Transverse colon (tissue), 4 donors: ENCODE data around the gene SLC22A4. TPM values are rescaled to one million over a fixed set of nuclear protein-coding genes. Genes with fewer than 3 reads are reported as not detected.

Experiments used
- DNase-seq: peaks from one replicate; pipeline ENCODE4 v3.0.0-alpha.2; 2019
- H3K27ac ChIP-seq, 4 donors: fragments of 200-600 bp; sonication (generic); 2 replicates each; pipeline ENCODE4 v1.5.1; 2016 to 2018; ENCODE audit warnings: inconsistent platforms in 4 of 4
- H3K27me3 ChIP-seq: fragments of 200-600 bp; sonication (generic); 2 replicates; pipeline ENCODE4 v1.5.1; 2017; ENCODE audit warnings: inconsistent platforms
- H3K36me3 ChIP-seq, 4 donors: fragments of 200-600 bp; sonication (generic); 2 replicates each; pipeline ENCODE4 v1.5.1; 2017 to 2019; ENCODE audit warnings: inconsistent platforms in 4 of 4
- H3K4me1 ChIP-seq, 4 donors: fragments of 200-600 bp; sonication (generic); 2 replicates each; pipeline ENCODE4 v1.5.1; 2017 to 2020; ENCODE audit warnings: inconsistent platforms in 4 of 4
- H3K4me3 ChIP-seq, 4 donors: fragments of 200-600 bp; sonication (generic); 1 replicate in 1 of 4; 2 replicates in 3 of 4; pipeline versions ENCODE4 v1.5.1 to v1.6.1; 2017 to 2019; ENCODE audit warnings: inconsistent platforms in 4 of 4
- H3K9me3 ChIP-seq, 2 donors: fragments of 200-600 bp; sonication (generic); 2 replicates each; pipeline ENCODE4 v1.5.1; 2017 to 2019; ENCODE audit warnings: inconsistent platforms in 2 of 2
- CTCF ChIP-seq, 5 experiments: fragments of 200-600 bp in 3 of 5; fragments of 450-650 bp in 2 of 5; sonication (generic) in 3 of 5; IDR thresholded peaks; 1 replicate in 2 of 5; 2 replicates in 3 of 5; pipeline ENCODE4 v1.5.1; 2016 to 2017; ENCODE audit warnings: antibody characterized with exemption in 5 of 5, inconsistent platforms in 3 of 5, mild to moderate bottlenecking in 2 of 5, moderate library complexity in 1 of 5
- EP300 ChIP-seq: sonication (generic); formaldehyde crosslinking; IDR thresholded peaks from one replicate; pipeline ENCODE4 v1.6.1; 2017; ENCODE audit warnings: antibody characterized with exemption, low read depth
- POLR2A ChIP-seq: fragments of 450-650 bp; IDR thresholded peaks from one replicate; pipeline ENCODE4 v1.6.1; 2016; ENCODE audit warnings: antibody characterized with exemption, mild to moderate bottlenecking, moderate library complexity
- POLR2AphosphoS5 ChIP-seq, 3 donors: sonication (generic); formaldehyde crosslinking; IDR thresholded peaks; one replicate each; pipeline ENCODE4 v1.6.1; 2016; ENCODE audit warnings: antibody characterized with exemption in 3 of 3
- WGBS, 2 donors: methylation state at CpG; one replicate each; pipeline ENCODE4 v1.1.5; 2018; ENCODE audit warnings: low coverage in 1 of 2; 5-methylcytosine and 5-hydroxymethylcytosine counted together
- in situ Hi-C, 4 donors: fragments of 200-750 bp; cut with MboI; loops; one replicate each; pipeline versions ENCODE4 v1.15.0 to v1.15.1; 2017; ENCODE audit warnings: low sequenced_read_pairs in 3 of 4, low pct_ligation_motif_present in 1 of 4, low pct_unique_long_range_greater_than_20kb in 1 of 4
- intact Hi-C: fragments of 100-400 bp; cut with DNase I; formaldehyde crosslinking; loops from one replicate; pipeline ENCODE4 v1.15.1; 2023; ENCODE audit warnings: low total_unique reads
- total RNA-seq, 4 donors: library from RNA; depleted of rRNA; stranded (reverse); fragments of >200 nt; gene quantifications; one replicate each; pipeline ENCODE4 v1.1.0, GENCODE V29; 2016

SLC22A4 gene
- total RNA-seq, 4 donors from 2014 or later: 1.6 to 48.3 (median 14.5) TPM; not detected in 1

- Histone ChIP-seq H3K27ac (no peak overlapping the region), H3K36me3 (no peaks in the 10 kb centered on the region), H3K9me3 (no peaks in the 10 kb centered on the region), H3K4me3 (no peak overlapping the region), H3K27me3 (no peaks in the 10 kb centered on the region), H3K4me1 (peaks cover 0 to 6% (median 4%) of the 10 kb centered on the region in 4 donors)
- in situ Hi-C loops (no loop called here), intact Hi-C loops (no loop called here)
- TF ChIP-seq CTCF (IDR thresholded peaks at IDR 0.05) (no peak), POLR2AphosphoS5 (IDR thresholded peaks at IDR 0.05) (no peak), POLR2A (no peak), EP300 (no peak)
- no peak for DNase-seq
- WGBS, 2 donors: 92% methylated on average over 3 of the region's 3 CpGs; no CpG with 5 or more reads in 1 of the 2 donors
These were observed 27.0 kb downstream of the SLC22A4 start for GRCh38 chr5:132321109-132321721.

- intact Hi-C loops (no loop called here), in situ Hi-C loops (no loop called here)
- Histone ChIP-seq H3K9me3 (no peaks in the 10 kb centered on the region), H3K4me3 (no peak overlapping the region), H3K4me1 (peaks cover 0 to 6% (median 4%) of the 10 kb centered on the region in 4 donors), H3K36me3 (no peaks in the 10 kb centered on the region), H3K27ac (no peak overlapping the region), H3K27me3 (no peaks in the 10 kb centered on the region)
- TF ChIP-seq EP300 (no peak), CTCF (IDR thresholded peaks at IDR 0.05) (no peak), POLR2A (no peak), POLR2AphosphoS5 (IDR thresholded peaks at IDR 0.05) (no peak)
- 80% methylated on average over 11 of the region's 11 CpGs; no CpG with 5 or more reads in 1 of the 2 donors for WGBS, 2 donors
- no peak for DNase-seq
These were observed 28.1 kb downstream of the SLC22A4 start for GRCh38 chr5:132322266-132322665.

GRCh38 chr5:132323202-132323601 lies 29.0 kb downstream of the SLC22A4 start:
- H3K9me3 ChIP-seq: no peaks in the 10 kb centered on the region
- no peak overlapping the region for H3K27ac ChIP-seq
- H3K4me3 ChIP-seq: no peak overlapping the region
- no peak for DNase-seq
- H3K36me3 ChIP-seq: peaks cover 0 to 6% (median 0%) of the 10 kb centered on the region in 4 donors
- intact Hi-C loops: no loop called here
- peaks cover 0 to 6% (median 4%) of the 10 kb centered on the region in 4 donors for H3K4me1 ChIP-seq
- no peaks in the 10 kb centered on the region for H3K27me3 ChIP-seq
- in situ Hi-C loops: no loop called here
- WGBS, 2 donors: 81 to 95% methylated on average over 3 to 5 of the region's 5 CpGs
- TF ChIP-seq CTCF (IDR thresholded peaks at IDR 0.05) (no peak), POLR2AphosphoS5 (IDR thresholded peaks at IDR 0.05) (no peak), POLR2A (no peak), EP300 (no peak)

GRCh38 chr5:132325691-132326090 lies 31.5 kb downstream of the SLC22A4 start:
- H3K4me3 ChIP-seq: no peak overlapping the region
- intact Hi-C loops: no loop called here
- no peak overlapping the region for H3K27ac ChIP-seq
- H3K9me3 ChIP-seq: no peaks in the 10 kb centered on the region
- WGBS, 2 donors: 61% methylated on average over 4 of the region's 4 CpGs; no CpG with 5 or more reads in 1 of the 2 donors
- peaks cover 0 to 6% (median 2%) of the 10 kb centered on the region in 4 donors for H3K4me1 ChIP-seq
- DNase-seq: no peak
- no peaks in the 10 kb centered on the region for H3K27me3 ChIP-seq
- TF ChIP-seq CTCF (IDR thresholded peaks at IDR 0.05) (no peak), POLR2A (no peak)
- in situ Hi-C loops: no loop called here
- peaks cover 0 to 6% (median 2%) of the 10 kb centered on the region in 4 donors for H3K36me3 ChIP-seq
